ENCODE data around the gene L3MBTL4.

Gene L3MBTL4

DNA sequence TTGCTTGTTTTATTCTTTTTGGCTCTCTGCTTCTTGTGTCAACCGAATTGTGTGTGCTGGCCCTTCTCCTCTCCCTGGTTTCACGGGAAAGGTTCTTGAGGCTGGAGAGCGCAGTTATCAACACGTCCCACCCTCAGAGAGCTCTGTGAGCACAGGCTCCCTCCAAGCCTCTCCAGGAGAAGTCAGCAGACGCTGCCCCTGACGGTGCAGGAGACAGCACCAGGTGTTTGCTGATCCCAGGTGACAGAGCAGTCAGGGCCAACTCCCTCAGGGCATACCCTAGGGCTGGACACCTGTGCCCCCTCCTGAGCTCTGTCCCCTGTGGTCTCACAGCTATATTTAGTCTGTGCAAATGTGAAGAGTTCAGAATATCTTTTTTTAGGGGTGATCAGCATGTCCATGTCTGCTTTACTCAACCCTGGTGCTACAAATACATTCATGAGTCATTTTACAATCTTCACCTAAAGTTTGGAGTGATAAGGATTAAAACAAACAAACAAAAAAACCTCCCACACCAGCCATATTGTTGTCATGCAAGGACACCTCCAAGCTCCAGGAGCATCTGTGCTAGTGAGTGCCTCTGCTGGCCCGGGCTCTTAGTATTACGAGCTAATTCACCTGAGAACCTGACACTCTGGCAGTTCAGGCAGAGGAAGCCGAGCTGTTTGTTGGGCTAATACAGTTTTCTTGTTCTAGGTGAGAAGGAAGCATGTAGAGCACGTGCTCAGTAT, 453.4 kb downstream of the L3MBTL4 start:
- no peak for DNase-seq (ENCODE audit: low read depth)

DNA sequence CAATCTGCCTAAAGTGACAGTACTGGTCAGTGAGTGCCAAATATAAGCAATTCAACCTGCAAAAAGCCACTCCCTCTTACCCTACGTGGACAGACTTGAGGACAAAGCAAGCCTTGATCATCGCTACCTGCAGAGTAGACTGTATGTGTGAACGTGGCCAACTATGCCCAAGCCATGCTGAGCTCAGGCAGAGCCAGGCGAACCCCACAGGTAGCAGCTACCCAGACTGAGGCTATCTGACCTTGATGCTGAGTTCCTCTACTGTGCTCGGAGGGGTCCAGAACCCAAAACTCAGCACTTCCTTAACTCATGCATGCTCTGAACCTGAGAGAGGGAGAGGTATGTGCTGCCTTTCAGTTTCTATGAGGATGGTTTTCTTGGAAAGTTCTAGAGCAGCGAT, 455.9 kb downstream of the L3MBTL4 start:
- no peak for DNase-seq (ENCODE audit: low read depth)

DNA sequence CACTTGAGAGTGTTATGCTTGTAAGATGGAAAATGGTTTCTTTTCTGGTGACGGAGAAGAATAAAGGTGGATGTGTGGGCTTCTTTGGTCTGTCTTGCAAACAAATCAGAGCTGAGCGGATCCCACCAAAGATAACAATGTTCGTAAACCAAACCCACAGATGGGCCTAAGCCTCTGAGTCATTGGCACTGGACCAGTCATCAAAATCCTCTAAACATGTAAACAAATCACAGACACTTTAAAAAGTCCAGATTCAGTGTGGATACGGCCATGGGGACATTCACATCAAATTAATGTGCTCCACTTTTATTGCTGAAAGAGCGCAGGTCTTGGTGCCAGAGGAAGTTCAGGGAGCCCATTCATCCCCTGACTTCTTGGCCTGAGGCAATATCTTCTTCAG, 458.9 kb downstream of the L3MBTL4 start:
- DNase-seq (ENCODE audit: low read depth) = no peak

DNA sequence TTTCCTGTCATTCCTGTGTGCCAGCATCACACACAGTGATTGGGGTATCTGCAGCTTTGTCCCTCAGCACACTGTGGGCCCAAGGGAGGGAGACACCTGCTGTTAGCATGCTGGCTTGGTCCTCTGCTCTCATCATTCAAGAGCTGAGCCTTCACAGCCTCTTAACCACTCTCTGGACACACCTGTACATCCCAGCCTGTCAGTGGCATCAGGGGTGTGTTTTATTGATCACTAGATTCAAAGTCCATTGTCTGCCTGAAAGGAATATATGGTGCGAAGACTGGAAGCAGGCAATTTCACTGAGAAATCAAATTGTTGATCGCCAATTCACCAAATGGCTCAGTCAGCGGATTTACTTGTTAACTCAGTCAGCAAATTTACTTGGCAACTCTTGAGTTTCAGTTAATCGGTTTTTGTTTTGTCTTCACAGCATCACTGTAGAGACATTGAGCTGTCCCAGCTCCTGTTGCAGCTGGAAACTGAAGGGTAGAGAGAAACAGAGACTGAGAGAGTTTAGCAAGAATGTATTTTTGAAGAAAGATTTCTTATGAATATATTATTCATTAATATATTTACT, 463.1 kb downstream of the L3MBTL4 start:
- no peak for DNase-seq (ENCODE audit: low read depth)

DNA sequence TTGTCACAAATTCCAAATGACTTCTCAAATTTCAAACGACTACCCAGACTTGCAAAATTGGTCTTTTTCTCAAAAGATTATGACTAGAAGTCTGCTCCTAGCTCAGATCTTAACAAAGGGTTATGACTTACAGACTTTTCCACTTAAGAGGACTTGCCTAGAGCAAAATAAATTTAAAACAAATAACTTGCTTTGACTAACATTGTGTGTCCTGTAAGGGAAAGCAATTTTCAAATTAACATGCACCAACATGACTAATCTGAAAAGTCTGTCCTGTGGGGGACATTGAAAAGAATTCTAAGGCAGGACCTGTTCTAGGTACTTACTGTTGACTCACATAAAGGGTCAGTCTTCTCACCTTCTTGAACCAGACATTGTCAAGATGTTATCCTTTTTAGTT, 465.9 kb downstream of the L3MBTL4 start:
- no peak for DNase-seq (ENCODE audit: low read depth)

DNA sequence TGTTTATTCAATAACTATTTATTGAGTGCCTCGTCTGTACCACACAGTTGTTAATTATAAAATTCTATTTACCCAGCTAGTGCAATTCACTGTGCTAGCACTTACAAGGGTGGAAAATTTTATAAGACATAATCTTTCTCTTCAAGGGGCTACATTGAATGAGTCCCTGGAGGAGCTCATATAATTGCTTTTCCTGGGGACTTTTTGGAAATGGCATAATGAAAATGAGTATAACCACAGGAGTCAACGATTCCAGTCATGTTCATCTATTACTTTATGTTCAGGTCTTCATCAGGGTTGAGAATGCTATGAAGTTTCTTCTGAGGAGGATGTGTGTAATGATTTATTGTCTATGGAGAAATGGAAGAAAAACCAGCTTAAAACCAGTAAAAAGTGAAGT, 466.5 kb downstream of the L3MBTL4 start:
- DNase-seq (ENCODE audit: low read depth) = no peak

DNA sequence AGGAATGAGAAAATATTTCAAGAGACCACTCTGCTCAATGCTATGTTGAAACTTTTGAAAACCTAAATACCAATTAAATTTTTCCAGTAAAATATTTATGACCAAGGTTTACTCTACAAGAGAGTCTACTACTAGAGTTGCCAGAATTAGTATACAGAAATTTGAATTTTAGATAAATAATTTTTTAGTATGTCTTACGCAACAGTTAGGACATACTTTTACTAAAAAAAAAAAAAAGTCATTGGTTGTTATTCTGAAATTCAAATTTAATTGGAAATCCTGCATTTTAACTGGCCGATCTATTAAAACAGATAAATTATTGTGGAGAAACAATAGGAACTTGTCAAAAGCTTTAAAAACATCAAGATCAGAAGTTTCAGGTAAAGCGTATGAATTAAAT, 470.3 kb downstream of the L3MBTL4 start:
- no peak for DNase-seq (ENCODE audit: low read depth)

DNA sequence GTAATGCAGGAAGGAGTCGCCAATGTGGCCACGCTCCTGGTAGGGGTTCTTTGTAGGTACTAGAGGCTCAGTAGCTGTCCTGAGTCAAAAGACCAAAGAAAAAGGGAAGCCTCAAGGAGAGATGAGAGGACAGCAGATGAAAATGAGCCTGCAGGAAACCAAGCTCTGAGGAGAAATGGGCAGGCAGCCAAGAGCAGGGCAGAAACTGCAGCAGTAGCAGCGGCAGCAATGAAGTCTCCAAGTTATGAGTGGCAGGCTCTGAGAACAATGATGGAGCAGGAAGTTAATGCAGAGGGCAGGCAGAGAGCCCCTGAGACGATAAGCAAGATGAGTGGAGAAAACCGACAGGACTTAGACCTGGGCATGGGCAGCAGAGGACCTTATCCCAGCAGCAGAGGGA, 471.2 kb downstream of the L3MBTL4 start:
- DNase-seq (ENCODE audit: low read depth) = no peak

DNA sequence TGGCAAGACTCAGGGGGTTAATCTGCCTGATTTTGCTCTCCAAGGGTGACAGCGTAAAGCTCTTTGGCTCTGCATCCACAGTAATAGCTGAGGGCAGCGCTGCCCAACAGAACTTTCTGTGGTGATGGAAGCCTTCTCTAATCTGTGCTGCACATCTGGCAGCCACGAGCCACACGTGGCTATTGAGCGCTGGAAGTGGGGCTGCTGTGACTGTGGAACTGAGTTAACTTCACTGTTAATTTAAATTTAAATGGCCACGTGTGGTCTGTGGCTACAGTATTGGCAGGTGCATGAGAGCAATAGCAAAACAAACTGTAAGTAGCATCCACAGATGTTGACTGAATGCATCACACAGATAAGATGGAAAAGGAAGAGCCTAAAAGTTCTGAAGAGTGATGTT, 472.1 kb downstream of the L3MBTL4 start:
- no peak for DNase-seq (ENCODE audit: low read depth)

DNA sequence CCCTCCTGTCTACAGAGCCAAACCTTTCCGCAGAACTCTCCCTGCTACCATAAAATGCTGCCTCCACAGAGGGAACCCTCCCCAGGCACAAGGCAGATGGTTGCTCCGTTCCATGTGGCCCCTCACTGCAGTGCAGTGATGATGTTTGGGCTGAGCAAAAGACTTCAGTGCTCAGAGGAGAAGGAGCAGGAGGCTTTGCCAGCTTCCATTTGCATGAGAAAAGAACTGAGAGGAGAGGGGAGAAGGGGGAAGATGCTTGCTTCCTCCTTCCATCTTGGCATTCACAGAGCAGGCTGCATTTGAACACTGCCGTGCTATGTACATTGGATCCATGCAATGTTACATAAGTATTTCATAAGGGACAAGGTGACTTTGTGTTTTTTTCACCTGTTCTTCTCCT, 472.8 kb downstream of the L3MBTL4 start:
- no peak for DNase-seq (ENCODE audit: low read depth)

DNA sequence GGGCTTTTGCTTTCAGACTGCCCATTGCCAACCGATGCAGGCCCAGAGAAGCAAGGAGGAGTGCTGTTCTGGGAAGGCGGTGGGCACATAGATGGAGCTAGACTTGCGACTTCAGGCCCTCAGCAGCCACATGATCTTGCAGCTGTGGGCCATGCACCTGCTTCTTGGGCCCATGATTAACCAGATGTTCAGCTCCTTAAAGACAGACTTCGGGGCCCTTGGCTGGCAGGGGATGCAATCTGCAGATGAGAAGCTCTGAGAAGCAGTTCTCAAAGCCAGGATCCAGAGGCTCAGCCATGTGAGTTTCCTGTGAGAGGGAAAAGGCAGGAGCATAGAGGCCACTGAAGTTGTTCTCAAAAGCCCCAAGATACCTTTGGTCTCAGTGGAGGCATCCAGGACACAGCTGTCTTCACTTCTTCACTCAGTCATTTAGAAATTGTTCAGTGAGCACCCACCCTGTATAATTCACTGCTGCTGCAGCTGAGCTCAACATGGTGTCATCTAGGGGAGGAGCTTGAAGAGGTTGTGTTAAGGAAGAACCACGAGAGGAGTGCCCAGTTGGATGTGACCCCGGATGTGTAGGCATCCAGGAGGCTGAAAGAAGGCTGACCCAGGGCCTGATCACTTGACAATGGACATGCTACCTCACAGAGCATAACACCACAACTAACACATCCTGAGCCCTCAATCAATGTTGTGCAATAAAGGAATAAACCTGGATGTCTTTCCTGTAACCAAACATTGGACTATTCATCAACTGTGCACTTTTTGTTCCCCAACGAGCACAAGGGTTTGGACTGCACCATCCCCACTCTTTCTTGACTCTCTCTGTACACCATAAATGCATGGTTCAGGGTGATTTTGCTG, 474.7 kb downstream of the L3MBTL4 start:
- DNase-seq (ENCODE audit: low read depth) = no peak

DNA sequence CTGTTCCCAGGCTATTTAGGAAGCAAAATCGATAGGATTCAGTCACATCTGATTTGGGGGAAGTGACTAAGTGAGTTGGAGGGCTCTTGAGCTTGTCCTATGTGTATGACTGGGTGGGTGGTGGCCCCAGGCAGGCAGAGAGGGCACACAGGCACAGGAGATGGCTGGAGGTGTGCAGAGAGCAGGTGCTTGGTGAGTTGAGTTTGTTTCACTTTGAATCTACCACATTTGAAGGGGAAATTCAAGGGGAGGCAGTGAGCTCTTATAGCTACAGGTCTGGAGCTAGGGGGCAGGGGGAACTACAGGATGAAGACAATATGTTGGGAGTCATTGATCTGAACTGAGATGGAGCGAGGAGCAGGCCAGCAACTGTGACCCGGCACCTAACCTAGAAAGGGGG, 476.9 kb downstream of the L3MBTL4 start:
- DNase-seq (ENCODE audit: low read depth) = no peak

DNA sequence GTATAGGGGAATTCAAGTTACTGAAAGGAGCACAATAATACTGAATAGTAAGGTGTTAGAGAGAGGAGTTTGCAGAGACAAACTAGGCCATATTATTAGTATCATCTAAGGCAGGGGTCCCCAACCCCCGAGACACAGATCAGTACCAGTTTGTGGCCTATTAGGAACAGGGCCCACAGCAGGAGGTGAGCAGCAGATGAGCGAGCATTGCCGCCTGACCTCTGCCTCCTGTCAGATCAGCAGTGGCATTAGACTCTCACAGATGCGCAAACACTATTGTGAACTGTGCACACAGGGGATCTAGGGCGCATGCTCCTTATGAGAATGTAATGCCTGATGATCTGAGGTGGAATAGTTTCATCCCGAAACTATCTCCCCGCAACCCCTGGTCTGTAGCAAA, 477.6 kb downstream of the L3MBTL4 start:
- DNase-seq (ENCODE audit: low read depth) = no peak

DNA sequence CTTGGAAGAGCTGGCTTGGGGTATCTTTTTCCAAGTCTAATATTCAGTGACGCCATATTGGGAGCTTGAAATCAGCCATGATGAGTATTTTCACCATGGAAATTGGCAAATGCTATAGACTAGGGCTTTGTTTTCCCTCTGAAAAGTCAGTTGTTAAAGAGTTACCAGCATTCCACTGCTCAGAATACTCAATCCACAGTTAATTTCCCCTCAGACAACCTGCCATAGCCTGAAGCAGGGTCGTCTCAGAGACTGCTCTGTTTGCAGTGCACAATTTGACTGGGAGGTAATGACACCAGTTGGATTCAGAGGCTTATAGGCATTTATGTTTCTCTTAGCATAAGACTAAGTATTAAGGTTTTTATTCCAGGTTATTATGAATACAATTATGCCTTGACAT, 483.9 kb downstream of the L3MBTL4 start:
- no peak for DNase-seq (ENCODE audit: low read depth)

DNA sequence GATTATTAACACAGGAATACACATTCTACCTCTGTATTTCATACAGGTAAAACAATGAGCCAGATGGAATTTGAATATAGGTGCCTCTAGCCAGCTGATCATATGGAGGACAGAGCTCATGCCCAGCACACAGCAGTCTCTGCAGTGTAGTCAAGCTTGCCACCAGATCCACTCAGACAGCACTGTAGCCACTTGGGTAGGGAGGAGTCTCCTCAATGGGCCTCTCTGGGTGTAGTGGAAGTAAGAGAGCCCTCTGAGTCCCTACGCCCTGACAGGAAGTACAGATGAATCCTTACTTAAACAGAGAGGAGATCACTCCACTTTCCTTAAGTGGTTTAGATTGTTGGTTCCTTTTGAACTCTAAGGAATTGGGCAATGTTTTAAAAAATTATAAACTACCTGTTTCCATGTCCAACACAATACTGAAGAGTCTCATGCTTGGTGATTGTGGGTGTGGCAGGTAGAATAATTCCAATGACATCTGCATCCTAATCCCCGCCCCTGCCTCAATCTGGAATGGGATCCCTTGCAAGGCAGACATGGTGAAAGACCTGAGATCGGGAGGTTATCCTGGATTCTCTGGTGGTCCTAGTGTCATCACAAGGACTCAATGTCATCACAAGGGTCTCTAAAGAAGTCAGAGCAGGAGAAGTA, 496.4 kb downstream of the L3MBTL4 start:
- DNase-seq (ENCODE audit: low read depth) = no peak

DNA sequence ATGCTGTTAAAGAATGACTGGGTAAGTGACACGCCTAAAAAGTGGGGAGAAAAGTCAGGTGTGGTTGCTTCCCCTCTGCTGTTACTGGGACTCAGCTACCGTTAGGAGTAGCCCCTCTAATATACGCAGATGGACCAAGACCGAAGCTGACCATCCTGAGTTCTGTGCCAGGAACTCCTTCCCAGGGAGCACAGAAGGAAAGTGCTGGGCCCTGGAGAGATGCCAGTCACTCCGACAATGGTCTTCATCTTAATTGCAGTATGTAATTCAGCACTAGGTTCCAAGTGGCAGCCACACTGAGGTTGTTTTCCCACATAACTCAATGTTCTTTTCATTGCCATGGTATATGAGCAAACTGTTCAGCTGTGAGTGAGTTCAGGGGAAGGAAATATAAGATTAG, 499.8 kb downstream of the L3MBTL4 start:
- no peak for DNase-seq (ENCODE audit: low read depth)

DNA sequence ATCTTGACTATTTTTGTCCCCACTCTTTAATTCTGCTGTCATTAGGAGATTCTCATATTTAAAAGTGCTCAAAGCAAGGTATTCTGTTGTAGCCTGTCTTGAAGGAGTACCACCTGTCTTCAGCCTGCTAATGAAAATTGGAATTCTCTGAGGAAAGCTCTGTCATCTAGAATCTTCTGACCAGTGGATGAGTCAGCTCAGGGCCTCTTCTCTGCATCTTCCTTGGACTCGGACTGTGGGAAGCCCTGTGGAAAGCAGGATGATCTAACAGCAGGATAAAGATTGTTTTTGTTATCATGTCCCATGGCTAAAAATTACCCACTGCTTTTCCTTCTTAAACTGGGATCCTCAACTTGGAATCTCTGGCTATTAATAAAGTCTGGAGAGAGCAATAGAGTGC, 500.7 kb downstream of the L3MBTL4 start:
- DNase-seq (ENCODE audit: low read depth) = no peak

DNA sequence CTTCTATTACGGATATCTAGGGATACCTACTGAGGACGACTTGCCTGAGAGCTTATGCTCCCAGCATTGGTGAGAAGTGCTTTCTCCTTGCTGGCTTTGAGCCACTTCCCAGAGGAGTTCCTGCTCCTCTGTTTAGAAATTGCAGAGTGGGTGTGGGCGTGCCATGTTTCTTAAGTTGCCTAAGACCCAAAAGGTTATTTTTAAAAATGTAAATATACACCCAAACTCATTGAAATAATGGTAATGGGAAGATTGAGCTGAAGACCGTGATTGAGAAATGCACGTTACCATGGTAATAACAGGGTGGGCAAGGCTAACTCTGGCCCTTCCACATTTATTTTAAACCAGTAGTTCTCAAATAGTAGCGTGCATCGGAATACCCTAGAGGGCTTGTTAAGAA, 502.1 kb downstream of the L3MBTL4 start:
- DNase-seq (ENCODE audit: low read depth) = no peak

DNA sequence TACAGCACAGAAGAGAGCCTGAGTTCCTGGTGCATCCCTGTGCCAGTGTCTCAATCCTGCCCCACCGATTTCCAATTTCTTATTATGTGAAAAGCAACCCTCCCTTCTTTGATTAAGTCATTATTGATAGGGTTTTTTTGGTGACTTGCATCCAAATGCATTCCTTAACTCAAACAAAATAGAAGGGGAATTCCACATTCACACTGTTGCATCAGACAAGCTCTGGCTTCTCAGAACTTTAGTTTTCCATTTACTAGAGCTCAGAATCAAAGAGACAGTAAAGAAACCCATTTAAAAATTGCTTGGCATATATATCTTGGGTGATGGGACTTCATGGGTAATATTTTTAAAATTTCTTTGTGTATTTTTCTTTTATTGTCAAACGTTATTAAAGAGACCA, 505.6 kb downstream of the L3MBTL4 start:
- DNase-seq (ENCODE audit: low read depth) = no peak

All from fibroblast of the conjunctiva (primary cell).